Measurements from ENCODE around the gene NTRK3.

The NTRK3 gene

DNA sequence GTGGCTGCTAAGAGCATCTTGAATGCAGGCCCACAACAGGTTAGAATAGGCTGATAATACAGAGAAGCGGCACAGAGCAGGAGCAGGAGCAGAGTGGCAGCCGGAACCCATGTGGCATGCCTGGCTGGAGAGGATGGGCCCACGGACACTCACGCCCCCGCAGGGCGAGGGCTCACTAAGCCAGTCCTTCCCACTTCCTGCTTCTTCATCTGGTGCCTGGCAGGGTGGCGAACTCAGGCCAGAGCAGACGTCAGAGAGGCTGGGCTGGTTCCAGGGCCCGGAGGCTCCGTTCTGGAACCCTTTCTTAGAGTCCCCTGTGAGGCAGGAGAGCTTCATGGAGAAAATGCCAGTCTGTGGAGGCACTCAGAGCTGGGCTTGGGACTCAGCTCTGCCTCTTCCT lies 195.1 kb downstream of the NTRK3 start:
- TF ChIP-seq SPI1 (IDR thresholded peaks at IDR 0.05; ENCODE audit: borderline replicate concordance, low read depth) (no peak), GABPA (IDR thresholded peaks at IDR 0.05; ENCODE audit: low read depth) (no peak), POLR2AphosphoS5 (IDR thresholded peaks at IDR 0.05; ENCODE audit: low read depth) (no peak)
- TF ChIP-seq, protein P1, sequence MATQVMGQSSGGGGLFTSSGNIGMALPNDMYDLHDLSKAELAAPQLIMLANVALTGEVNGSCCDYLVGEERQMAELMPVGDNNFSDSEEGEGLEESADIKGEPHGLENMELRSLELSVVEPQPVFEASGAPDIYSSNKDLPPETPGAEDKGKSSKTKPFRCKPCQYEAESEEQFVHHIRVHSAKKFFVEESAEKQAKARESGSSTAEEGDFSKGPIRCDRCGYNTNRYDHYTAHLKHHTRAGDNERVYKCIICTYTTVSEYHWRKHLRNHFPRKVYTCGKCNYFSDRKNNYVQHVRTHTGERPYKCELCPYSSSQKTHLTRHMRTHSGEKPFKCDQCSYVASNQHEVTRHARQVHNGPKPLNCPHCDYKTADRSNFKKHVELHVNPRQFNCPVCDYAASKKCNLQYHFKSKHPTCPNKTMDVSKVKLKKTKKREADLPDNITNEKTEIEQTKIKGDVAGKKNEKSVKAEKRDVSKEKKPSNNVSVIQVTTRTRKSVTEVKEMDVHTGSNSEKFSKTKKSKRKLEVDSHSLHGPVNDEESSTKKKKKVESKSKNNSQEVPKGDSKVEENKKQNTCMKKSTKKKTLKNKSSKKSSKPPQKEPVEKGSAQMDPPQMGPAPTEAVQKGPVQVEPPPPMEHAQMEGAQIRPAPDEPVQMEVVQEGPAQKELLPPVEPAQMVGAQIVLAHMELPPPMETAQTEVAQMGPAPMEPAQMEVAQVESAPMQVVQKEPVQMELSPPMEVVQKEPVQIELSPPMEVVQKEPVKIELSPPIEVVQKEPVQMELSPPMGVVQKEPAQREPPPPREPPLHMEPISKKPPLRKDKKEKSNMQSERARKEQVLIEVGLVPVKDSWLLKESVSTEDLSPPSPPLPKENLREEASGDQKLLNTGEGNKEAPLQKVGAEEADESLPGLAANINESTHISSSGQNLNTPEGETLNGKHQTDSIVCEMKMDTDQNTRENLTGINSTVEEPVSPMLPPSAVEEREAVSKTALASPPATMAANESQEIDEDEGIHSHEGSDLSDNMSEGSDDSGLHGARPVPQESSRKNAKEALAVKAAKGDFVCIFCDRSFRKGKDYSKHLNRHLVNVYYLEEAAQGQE (IDR thresholded peaks at IDR 0.05; ENCODE audit: insufficient replicate concordance, low read depth) = no peak
- TF ChIP-seq, protein P2, sequence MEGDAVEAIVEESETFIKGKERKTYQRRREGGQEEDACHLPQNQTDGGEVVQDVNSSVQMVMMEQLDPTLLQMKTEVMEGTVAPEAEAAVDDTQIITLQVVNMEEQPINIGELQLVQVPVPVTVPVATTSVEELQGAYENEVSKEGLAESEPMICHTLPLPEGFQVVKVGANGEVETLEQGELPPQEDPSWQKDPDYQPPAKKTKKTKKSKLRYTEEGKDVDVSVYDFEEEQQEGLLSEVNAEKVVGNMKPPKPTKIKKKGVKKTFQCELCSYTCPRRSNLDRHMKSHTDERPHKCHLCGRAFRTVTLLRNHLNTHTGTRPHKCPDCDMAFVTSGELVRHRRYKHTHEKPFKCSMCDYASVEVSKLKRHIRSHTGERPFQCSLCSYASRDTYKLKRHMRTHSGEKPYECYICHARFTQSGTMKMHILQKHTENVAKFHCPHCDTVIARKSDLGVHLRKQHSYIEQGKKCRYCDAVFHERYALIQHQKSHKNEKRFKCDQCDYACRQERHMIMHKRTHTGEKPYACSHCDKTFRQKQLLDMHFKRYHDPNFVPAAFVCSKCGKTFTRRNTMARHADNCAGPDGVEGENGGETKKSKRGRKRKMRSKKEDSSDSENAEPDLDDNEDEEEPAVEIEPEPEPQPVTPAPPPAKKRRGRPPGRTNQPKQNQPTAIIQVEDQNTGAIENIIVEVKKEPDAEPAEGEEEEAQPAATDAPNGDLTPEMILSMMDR (IDR thresholded peaks at IDR 0.05; ENCODE audit: insufficient read depth, low read length) = no peak
- Histone ChIP-seq H3K27me3 (ENCODE audit: insufficient read depth, poor library complexity, severe bottlenecking) (no peaks in the 10 kb centered on the region), H3K4me3 (replicated peaks; ENCODE audit: insufficient read depth, low read length) (no peak overlapping the region), H3K27ac (replicated peaks) (no peak overlapping the region)
- DNase-seq (ENCODE audit: low read depth in 1 of 2, low spot score in 1 of 2) = no peak

DNA sequence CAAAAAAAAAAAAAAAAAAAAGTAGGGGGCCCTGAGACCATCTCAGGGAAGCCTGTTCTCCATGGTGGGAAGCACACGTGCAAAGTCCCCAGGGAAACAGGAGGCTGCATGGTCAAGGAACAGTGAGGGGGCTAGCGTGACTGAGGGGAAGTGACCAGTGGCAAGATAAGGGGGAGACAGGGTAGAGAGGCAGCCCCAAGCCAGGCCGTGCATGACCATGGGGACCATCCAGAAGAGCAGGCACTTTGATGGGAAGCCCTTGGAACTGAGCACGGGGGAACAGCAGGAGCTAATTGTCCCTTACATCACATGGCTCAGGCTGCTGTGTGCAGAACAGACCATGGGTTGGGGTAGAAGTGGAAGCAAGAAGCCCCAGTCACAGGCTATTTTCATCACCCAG lies 196.2 kb downstream of the NTRK3 start:
- Histone ChIP-seq H3K27ac (replicated peaks) (no peak overlapping the region), H3K27me3 (ENCODE audit: insufficient read depth, poor library complexity, severe bottlenecking) (no peaks in the 10 kb centered on the region), H3K4me3 (replicated peaks; ENCODE audit: insufficient read depth, low read length) (no peak overlapping the region)
- DNase-seq (ENCODE audit: low read depth in 1 of 2, low spot score in 1 of 2) = no peak
- TF ChIP-seq, protein P1 (IDR thresholded peaks at IDR 0.05; ENCODE audit: insufficient replicate concordance, low read depth) = no peak
- TF ChIP-seq, protein P2 (IDR thresholded peaks at IDR 0.05; ENCODE audit: insufficient read depth, low read length) = no peak
- TF ChIP-seq POLR2AphosphoS5 (IDR thresholded peaks at IDR 0.05; ENCODE audit: low read depth) (no peak), GABPA (IDR thresholded peaks at IDR 0.05; ENCODE audit: low read depth) (no peak), SPI1 (IDR thresholded peaks at IDR 0.05; ENCODE audit: borderline replicate concordance, low read depth) (no peak)

DNA sequence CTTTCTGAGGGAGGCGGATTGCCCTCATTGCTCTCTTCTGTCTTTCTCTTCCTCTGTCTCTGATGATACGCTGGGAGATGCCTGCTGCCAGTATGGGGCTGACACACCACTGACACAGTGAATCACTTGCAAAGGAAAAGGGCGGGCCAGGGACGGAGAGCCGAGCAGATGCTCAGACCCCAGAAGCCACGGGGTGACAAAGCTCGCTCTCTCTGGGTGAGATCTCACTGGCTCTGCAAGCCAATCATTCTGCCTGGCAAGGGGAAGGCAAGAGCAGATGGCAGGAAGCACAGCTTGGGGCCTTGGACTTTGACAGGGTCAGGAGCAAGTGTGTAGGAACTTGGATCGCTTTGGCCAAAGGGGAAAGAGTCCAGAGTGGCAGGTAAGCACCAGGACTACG lies 198.7 kb downstream of the NTRK3 start:
- Histone ChIP-seq H3K27ac (replicated peaks) (no peak overlapping the region), H3K27me3 (ENCODE audit: insufficient read depth, poor library complexity, severe bottlenecking) (no peaks in the 10 kb centered on the region), H3K4me3 (replicated peaks; ENCODE audit: insufficient read depth, low read length) (no peak overlapping the region)
- no peak for DNase-seq (ENCODE audit: low read depth in 1 of 2, low spot score in 1 of 2)
- TF ChIP-seq, protein P2 (IDR thresholded peaks at IDR 0.05; ENCODE audit: insufficient read depth, low read length) = no peak
- TF ChIP-seq SPI1 (IDR thresholded peaks at IDR 0.05; ENCODE audit: borderline replicate concordance, low read depth) (no peak), GABPA (IDR thresholded peaks at IDR 0.05; ENCODE audit: low read depth) (no peak), POLR2AphosphoS5 (IDR thresholded peaks at IDR 0.05; ENCODE audit: low read depth) (no peak)
- TF ChIP-seq, protein P1 (IDR thresholded peaks at IDR 0.05; ENCODE audit: insufficient replicate concordance, low read depth) = no peak
